MM.1S (cell line): ENCODE measurements around the gene TTLL10.

ENCODE experiments used
- EZH2 ChIP-seq: fragments of 300-600 bp; sonication (generic); optimal IDR thresholded peaks from 2 replicates; pipeline ENCODE3; 2017; ENCODE audit warnings: low read depth, mild to moderate bottlenecking, antibody characterized with exemption, low read length, mixed read lengths
- EZH2phosphoT487 ChIP-seq: fragments of 300-600 bp; sonication (generic); IDR thresholded peaks from 2 replicates; pipeline ENCODE4 v1.6.1; 2018; ENCODE audit warnings: antibody characterized with exemption, low read length
- TF ChIP-seq, protein P1 (sequence below): fragments of 300-600 bp; sonication (generic); IDR thresholded peaks from 2 replicates; pipeline ENCODE4 v1.5.1; 2016; ENCODE audit warnings: antibody characterized with exemption, low read length, mixed read lengths

DNA sequence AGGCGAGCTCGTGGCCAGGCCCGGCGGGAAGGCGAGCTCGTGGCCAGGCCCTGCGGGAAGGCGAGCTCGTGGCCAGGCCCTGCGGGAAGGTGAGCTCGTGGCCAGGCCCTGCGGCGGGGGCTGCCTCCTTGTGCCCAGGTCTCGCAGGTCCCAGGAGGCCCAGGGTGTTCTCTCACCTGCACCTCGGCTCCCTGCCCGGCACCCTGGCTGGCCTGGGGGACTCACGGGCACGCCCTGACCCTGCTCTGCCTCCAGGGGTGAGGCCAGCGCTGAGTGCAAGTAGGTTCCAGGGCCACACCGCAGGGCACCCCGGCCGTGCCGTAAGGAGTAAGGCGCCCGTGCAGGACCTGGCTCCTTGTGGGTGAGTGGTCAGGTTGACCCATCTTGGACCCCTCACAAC lies 53.7 kb downstream of the TTLL10 start:
- TF ChIP-seq EZH2 (no peak), EZH2phosphoT487 (no peak)
- TF ChIP-seq, protein P1, sequence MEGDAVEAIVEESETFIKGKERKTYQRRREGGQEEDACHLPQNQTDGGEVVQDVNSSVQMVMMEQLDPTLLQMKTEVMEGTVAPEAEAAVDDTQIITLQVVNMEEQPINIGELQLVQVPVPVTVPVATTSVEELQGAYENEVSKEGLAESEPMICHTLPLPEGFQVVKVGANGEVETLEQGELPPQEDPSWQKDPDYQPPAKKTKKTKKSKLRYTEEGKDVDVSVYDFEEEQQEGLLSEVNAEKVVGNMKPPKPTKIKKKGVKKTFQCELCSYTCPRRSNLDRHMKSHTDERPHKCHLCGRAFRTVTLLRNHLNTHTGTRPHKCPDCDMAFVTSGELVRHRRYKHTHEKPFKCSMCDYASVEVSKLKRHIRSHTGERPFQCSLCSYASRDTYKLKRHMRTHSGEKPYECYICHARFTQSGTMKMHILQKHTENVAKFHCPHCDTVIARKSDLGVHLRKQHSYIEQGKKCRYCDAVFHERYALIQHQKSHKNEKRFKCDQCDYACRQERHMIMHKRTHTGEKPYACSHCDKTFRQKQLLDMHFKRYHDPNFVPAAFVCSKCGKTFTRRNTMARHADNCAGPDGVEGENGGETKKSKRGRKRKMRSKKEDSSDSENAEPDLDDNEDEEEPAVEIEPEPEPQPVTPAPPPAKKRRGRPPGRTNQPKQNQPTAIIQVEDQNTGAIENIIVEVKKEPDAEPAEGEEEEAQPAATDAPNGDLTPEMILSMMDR: no peak
